Measurements from ENCODE around the gene PROX1. TPM values are rescaled to one million over a fixed set of nuclear protein-coding genes. Genes with fewer than 3 reads are reported as not detected.

PROX1 gene
- polyA plus RNA-seq, 1 experiment = 0.07 TPM

- ChIA-PET POLR2A (no interaction called here), CTCF (interaction anchor here (0.5 kb wide), 2 partner anchors 13 to 212 kb away, joined by 3 read pairs; no protein-coding TSS in a partner anchor)
- Histone ChIP-seq H3K27ac (ENCODE audit: low read depth, low read length) (no peak overlapping the region), H3K9me3 (ENCODE audit: control insufficient read depth, insufficient read depth, low read length) (peaks cover 3% of the 10 kb centered on the region; the same call in 1 of the 2 replicates), H3K4me3 (ENCODE audit: low read depth, low read length) (no peak overlapping the region), H3K27me3 (ENCODE audit: control insufficient read depth, insufficient read depth, low read length) (no peaks in the 10 kb centered on the region)
- DNase-seq (ENCODE audit: low read depth, low spot score) = no peak
- no peak for TF ChIP-seq CTCF (IDR thresholded peaks at IDR 0.05; ENCODE audit: low read depth, low read length)
Measured at GRCh38 chr1:214002060-214002459, 14.3 kb downstream of the PROX1 start.

- POLR2A ChIA-PET = no interaction called here
- CTCF ChIA-PET = interaction anchor here (0.5 kb wide), 2 partner anchors 14 to 212 kb away, joined by 3 read pairs; no protein-coding TSS in a partner anchor
- DNase-seq (ENCODE audit: low read depth, low spot score) = no peak
- Histone ChIP-seq H3K4me3 (ENCODE audit: low read depth, low read length) (no peak overlapping the region), H3K9me3 (ENCODE audit: control insufficient read depth, insufficient read depth, low read length) (peaks cover 3% of the 10 kb centered on the region; the same call in 1 of the 2 replicates), H3K27me3 (ENCODE audit: control insufficient read depth, insufficient read depth, low read length) (no peaks in the 10 kb centered on the region), H3K27ac (ENCODE audit: low read depth, low read length) (no peak overlapping the region)
- no peak for TF ChIP-seq CTCF (IDR thresholded peaks at IDR 0.05; ENCODE audit: low read depth, low read length)
Measured at GRCh38 chr1:214002472-214002871, 14.7 kb downstream of the PROX1 start.

- TF ChIP-seq CTCF (IDR thresholded peaks at IDR 0.05; ENCODE audit: low read depth, low read length) = no peak
- Histone ChIP-seq H3K27ac (ENCODE audit: low read depth, low read length) (no peak overlapping the region), H3K27me3 (ENCODE audit: control insufficient read depth, insufficient read depth, low read length) (no peaks in the 10 kb centered on the region), H3K9me3 (ENCODE audit: control insufficient read depth, insufficient read depth, low read length) (no peaks in the 10 kb centered on the region), H3K4me3 (ENCODE audit: low read depth, low read length) (no peak overlapping the region)
- no peak for DNase-seq (ENCODE audit: low read depth, low spot score)
- ChIA-PET CTCF (no interaction called here), POLR2A (no interaction called here)
Measured at GRCh38 chr1:214003233-214003632, 15.5 kb downstream of the PROX1 start.

GRCh38 chr1:214004014-214004413 is 16.2 kb downstream of the PROX1 start:
- no peak for TF ChIP-seq CTCF (IDR thresholded peaks at IDR 0.05; ENCODE audit: low read depth, low read length)
- no peak overlapping the region for H3K27ac ChIP-seq (ENCODE audit: low read depth, low read length)
- H3K4me3 ChIP-seq (ENCODE audit: low read depth, low read length) = no peak overlapping the region
- no peaks in the 10 kb centered on the region for H3K27me3 ChIP-seq (ENCODE audit: control insufficient read depth, insufficient read depth, low read length)
- ChIA-PET CTCF (no interaction called here), POLR2A (no interaction called here)
- DNase-seq (ENCODE audit: low read depth, low spot score) = no peak
- no peaks in the 10 kb centered on the region for H3K9me3 ChIP-seq (ENCODE audit: control insufficient read depth, insufficient read depth, low read length)

GRCh38 chr1:214004795-214005194 is 17.0 kb downstream of the PROX1 start:
- H3K27me3 ChIP-seq (ENCODE audit: control insufficient read depth, insufficient read depth, low read length) = no peaks in the 10 kb centered on the region
- no peak for DNase-seq (ENCODE audit: low read depth, low spot score)
- H3K4me3 ChIP-seq (ENCODE audit: low read depth, low read length) = no peak overlapping the region
- no peak overlapping the region for H3K27ac ChIP-seq (ENCODE audit: low read depth, low read length)
- ChIA-PET POLR2A (no interaction called here), CTCF (no interaction called here)
- H3K9me3 ChIP-seq (ENCODE audit: control insufficient read depth, insufficient read depth, low read length) = no peaks in the 10 kb centered on the region
- no peak for TF ChIP-seq CTCF (IDR thresholded peaks at IDR 0.05; ENCODE audit: low read depth, low read length)

Data from AG04450 (cell line).